Testis (tissue), 3 donors: ENCODE measurements around the gene ATP5PD. TPM values are rescaled to one million over a fixed set of nuclear protein-coding genes. Genes with fewer than 3 reads are reported as not detected.

Experiments
- DNase-seq: peaks from one replicate; pipeline ENCODE4 v3.0.0-alpha.2; 2019
- H3K27ac ChIP-seq, 2 donors: fragments of 200-600 bp; sonication (generic); one replicate each; pipeline ENCODE4 v1.5.1; 2019
- H3K27me3 ChIP-seq: fragments of 200-600 bp; sonication (generic); one replicate; pipeline ENCODE4 v1.5.1; 2019
- H3K36me3 ChIP-seq: fragments of 200-600 bp; sonication (generic); one replicate; pipeline ENCODE4 v1.5.1; 2017; ENCODE audit warnings: low read depth; ENCODE audit errors: missing control alignments
- H3K4me1 ChIP-seq: fragments of 200-600 bp; sonication (generic); one replicate; pipeline ENCODE4 v1.5.1; 2019
- H3K4me3 ChIP-seq, 2 donors: fragments of 200-600 bp; sonication (generic); one replicate each; pipeline ENCODE4 v1.5.1; 2017 to 2019
- H3K9me3 ChIP-seq: fragments of 200-600 bp; sonication (generic); one replicate; pipeline ENCODE4 v1.5.1; 2017
- POLR2A ChIP-seq: fragments of 450-650 bp; IDR thresholded peaks from one replicate; pipeline ENCODE4 v1.6.1; 2017; ENCODE audit warnings: antibody characterized with exemption, mild to moderate bottlenecking, moderate library complexity
- WGBS, 2 donors: methylation state at CpG; one replicate each; pipeline ENCODE4 v1.1.5; 2018; 5-methylcytosine and 5-hydroxymethylcytosine counted together
- intact Hi-C: fragments of 100-400 bp; cut with DNase I; formaldehyde crosslinking; loops from one replicate; pipeline ENCODE4 v1.15.1; 2023; ENCODE audit warnings: low total_unique reads
- polyA plus RNA-seq: library from polyadenylated mRNA; stranded (reverse); fragments of 350-450 nt; fragmentation: Illumina TruSeq; extraction: RNeasy Lipid Tissue Mini Kit (QIAGEN cat#74804); gene quantifications from one replicate; pipeline ENCODE4 v1.2.3, GENCODE V29; 2014; ENCODE audit warnings: low read depth, low replicate concordance; ENCODE audit not compliant: insufficient read depth
- total RNA-seq, 2 donors: library from RNA; depleted of rRNA; stranded (reverse); fragments of >200 nt; gene quantifications; one replicate each; pipeline ENCODE4 v1.2.3, GENCODE V29; 2016
- TF ChIP-seq, protein P1 (sequence below), 3 experiments: fragments of 450-650 bp in 2 of 3; fragments of 200-600 bp in 1 of 3; sonication (generic) in 1 of 3; IDR thresholded peaks; one replicate each; pipeline ENCODE4 v1.5.1; 2016 to 2019; ENCODE audit warnings: antibody characterized with exemption in 3 of 3, mild to moderate bottlenecking in 2 of 3, moderate library complexity in 1 of 3

Gene ATP5PD
- total and polyA plus RNA-seq, 3 donors from 2014 or later: 126 to 190 (median 148) TPM

DNA sequence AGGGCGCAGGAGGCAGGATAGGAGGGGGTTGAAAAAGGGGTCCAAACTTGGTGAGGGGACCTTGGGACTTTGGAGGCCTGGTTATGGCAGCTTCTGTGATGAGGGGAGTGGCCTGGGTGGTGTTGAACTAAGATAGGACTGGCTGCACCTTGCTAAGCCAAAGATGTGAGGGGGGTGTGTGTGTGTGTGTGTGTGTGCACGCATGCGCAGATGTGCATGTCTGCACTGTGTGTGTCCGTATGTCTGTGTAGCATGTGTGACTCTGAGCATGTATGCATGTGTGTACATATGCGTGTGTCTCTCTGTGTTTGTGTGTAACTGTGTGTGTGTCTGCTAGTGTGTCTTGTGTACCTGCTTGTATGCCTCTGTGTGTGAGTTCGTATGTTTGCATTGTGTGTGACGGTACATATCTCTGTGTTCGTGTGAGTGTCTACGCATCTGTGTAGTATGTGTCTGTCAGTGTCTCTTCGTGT, 45.1 kb upstream of the ATP5PD start:
- Histone ChIP-seq H3K4me1 (peaks cover 14% of the 10 kb centered on the region), H3K27ac (no peak overlapping the region), H3K9me3 (no peaks in the 10 kb centered on the region), H3K4me3 (no peak overlapping the region), H3K27me3 (no peaks in the 10 kb centered on the region), H3K36me3 (no peaks in the 10 kb centered on the region)
- TF ChIP-seq, protein P1, sequence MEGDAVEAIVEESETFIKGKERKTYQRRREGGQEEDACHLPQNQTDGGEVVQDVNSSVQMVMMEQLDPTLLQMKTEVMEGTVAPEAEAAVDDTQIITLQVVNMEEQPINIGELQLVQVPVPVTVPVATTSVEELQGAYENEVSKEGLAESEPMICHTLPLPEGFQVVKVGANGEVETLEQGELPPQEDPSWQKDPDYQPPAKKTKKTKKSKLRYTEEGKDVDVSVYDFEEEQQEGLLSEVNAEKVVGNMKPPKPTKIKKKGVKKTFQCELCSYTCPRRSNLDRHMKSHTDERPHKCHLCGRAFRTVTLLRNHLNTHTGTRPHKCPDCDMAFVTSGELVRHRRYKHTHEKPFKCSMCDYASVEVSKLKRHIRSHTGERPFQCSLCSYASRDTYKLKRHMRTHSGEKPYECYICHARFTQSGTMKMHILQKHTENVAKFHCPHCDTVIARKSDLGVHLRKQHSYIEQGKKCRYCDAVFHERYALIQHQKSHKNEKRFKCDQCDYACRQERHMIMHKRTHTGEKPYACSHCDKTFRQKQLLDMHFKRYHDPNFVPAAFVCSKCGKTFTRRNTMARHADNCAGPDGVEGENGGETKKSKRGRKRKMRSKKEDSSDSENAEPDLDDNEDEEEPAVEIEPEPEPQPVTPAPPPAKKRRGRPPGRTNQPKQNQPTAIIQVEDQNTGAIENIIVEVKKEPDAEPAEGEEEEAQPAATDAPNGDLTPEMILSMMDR (IDR thresholded peaks at IDR 0.05): no peak
- no peak for TF ChIP-seq POLR2A
- no peak for DNase-seq
- intact Hi-C loops: no loop called here
- WGBS, 2 donors: 77 to 83% methylated on average over 10 of the region's 10 CpGs

DNA sequence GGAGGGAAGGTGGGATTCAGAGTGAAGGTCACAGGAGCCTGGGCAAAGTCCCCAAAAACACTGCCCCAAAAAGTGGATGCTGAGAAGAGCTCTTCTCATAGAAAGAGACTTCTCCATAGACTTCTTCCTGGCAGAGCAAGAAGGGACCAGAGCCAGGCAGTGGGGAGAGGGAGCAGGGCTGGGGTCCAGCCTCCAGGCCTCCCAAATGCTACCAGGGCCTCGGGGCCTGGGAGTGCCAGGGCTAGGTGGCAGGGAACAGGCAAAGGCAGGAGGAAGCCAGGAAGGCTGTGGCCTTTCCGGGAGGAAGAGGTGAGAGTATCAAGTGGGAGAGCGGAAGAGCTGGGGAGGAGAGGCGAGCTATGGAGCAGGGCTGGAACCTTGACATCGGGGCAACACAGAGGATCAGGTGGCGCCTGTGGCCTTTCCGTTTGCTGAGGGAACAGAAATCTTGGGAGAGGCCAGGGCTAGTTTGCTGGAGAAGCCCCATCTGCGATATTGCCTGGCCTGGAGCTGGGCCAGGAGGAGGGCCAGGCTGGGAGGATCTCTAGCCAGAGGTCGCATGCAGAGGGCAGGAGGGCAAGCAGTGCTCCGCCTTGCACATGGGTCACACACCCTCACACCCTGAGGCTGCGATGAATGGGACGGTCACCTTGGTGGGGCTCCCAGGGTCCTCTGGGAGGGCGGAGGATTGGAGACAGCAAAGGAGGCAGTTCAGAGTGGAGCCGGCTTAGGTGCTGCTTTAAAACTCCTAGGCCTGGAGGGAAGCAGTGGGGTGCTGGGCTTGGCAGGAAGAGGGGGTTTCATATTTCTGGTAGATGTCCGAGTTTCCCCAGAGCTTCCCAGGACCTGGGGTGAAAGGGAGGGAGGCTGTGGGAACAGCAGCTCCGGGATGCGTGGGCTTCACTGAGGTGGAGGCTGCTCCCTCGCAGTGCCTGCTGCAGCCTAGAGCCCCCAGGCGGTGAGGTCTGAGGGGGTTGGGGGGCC, 44.4 kb upstream of the ATP5PD start:
- Histone ChIP-seq H3K27me3 (no peaks in the 10 kb centered on the region), H3K27ac (no peak overlapping the region), H3K9me3 (no peaks in the 10 kb centered on the region), H3K4me1 (peaks cover 14% of the 10 kb centered on the region), H3K36me3 (no peaks in the 10 kb centered on the region), H3K4me3 (no peak overlapping the region)
- WGBS, 2 donors: 46 to 62% methylated on average over 17 to 19 of the region's 19 CpGs
- TF ChIP-seq POLR2A: no peak
- TF ChIP-seq, protein P1 (IDR thresholded peaks at IDR 0.05): no peak
- DNase-seq: no peak
- intact Hi-C loops: no loop called here

DNA sequence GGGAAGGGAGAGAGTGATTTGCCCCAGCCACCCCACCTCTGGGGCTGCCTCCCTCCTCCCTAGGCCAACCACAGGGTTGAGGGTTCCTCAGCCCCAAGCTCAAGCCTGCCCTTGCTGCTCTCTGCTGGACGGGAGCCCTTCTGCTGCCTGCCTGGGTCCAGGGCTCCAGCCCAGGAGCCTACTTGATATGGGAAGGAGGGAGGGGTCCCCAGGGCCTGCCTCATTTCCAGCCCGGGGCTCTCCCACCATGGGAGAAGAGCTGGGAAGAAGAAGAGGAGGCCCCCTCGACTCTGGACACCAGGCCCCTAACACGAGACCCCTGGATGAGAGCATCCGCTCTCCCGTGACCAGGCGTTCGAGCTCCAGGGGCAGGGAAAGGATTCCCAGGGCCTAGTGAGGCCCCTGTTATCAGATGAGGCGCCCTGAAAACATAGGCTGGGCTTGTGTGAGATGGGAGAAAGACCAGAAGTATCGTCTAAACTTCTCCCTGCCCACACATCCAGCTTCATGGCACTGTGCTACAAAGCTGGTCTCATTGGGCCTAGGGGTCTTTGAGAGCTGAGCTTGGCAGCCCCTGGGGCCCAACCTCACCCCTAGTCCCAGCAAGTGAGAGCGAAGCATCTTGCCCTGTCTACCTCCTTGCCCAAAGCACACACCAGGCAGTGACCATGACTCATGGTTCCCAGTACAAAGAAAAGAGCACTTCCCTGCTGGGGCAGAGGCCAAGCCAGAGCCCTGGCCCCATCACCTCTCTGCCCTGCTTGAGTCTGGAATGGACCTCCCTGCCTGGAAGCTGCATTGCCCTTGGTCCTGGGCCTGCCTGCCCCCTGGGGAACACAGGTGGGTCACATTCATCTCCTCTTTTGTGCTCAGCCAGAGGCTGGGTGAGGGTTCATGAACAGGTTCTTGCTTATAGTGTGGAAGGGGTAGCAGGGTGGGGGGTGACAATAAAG, 42.0 kb upstream of the ATP5PD start:
- peak overlapping the region in 1 of 2 donors; percentile 39 for H3K27ac ChIP-seq
- no peaks in the 10 kb centered on the region for H3K27me3 ChIP-seq
- peaks cover 14% of the 10 kb centered on the region for H3K4me1 ChIP-seq
- WGBS, 2 donors: 77 to 82% methylated on average over 8 to 11 of the region's 11 CpGs
- intact Hi-C loops: no loop called here
- TF ChIP-seq, protein P1 (IDR thresholded peaks at IDR 0.05): no peak
- TF ChIP-seq POLR2A: no peak
- no peak for DNase-seq
- H3K36me3 ChIP-seq: no peaks in the 10 kb centered on the region
- peak overlapping the region in 1 of 2 donors; percentile 52 for H3K4me3 ChIP-seq
- no peaks in the 10 kb centered on the region for H3K9me3 ChIP-seq

DNA sequence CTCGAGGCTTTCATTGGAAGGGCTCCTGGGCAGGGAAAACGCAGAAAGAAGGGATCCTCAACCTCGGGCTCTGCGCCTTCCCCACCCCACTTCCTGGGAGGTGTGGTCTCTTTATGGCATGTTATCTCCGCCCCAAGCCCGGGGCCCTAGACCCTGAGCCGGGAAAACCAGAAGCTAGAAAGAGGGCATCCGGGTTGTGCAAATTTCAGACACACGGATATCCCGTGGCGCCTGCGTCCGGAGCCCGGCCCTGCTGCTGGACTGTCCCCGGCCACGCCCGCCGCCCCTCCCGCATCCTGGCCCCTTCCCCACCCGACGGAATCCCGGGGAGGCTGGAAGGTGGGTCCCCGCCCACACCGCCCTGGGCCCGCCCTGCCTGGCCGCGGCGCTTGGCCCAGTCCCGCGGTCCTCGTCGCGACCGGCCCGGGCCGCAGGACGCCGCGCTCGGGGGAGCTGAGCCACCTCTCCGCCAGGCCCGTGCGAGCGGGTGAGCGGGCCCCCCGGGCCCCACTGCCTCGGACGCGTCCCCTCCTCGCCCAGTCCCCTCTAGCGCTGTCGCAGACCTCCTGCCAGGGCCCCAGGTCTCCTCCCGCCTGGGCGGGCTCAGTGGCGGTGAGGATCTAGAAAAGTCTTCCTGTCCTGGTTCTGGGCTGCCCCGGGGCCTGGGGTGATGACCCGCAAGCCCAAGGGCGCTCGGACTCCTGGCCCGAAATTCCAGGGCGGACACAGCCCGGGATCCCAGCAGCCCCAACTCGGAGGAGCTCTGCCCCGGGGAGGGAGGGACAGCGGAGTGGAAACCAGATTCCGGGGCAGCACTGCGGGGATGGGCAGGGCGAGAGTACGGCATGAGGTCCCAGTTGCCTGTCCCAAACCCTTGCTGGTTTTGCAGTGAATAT, 41.0 kb upstream of the ATP5PD start, which contains the start of gene SLC16A5:
Gene SLC16A5 (plus strand): TSS at position 397 of the 896 bp plus-strand sequence. CDS start 5,683 bp downstream, outside the sequence.
- TF ChIP-seq POLR2A: no peak
- TF ChIP-seq, protein P1 (IDR thresholded peaks at IDR 0.05): no peak
- Histone ChIP-seq H3K27ac (peak within 1 kb of the TSS in 1 of 2 donors; percentile 39), H3K27me3 (no peaks in the 10 kb centered on the region), H3K4me3 (peak within 1 kb of the TSS; percentile 34 to 52), H3K4me1 (peaks cover 14% of the 10 kb centered on the region), H3K36me3 (no peaks in the 10 kb centered on the region), H3K9me3 (no peaks in the 10 kb centered on the region)
- WGBS, 2 donors: 5 to 13% methylated on average over 20 to 69 of the region's 69 CpGs
- intact Hi-C loops: no loop called here
- peak; percentile 66 for DNase-seq
